ENCODE measurements around the gene USH2A. TPM values are rescaled to one million over a fixed set of nuclear protein-coding genes. Genes with fewer than 3 reads are reported as not detected.

USH2A gene
- total RNA-seq, 1 donor from 2014 or later: not detected

GRCh38 chr1:215608646-215609045, 814.6 kb downstream of the USH2A start:
- no peak for DNase-seq (ENCODE audit: low read depth)
- no peak for TF ChIP-seq CTCF (conservative IDR thresholded peaks at IDR 0.05; ENCODE audit: low read depth, low read length)
- H3K4me3 ChIP-seq (ENCODE audit: low read depth, low read length): no peak overlapping the region

- H3K4me3 ChIP-seq (ENCODE audit: low read depth, low read length): no peak overlapping the region
- no peak for DNase-seq (ENCODE audit: low read depth)
- no peak for TF ChIP-seq CTCF (conservative IDR thresholded peaks at IDR 0.05; ENCODE audit: low read depth, low read length)
Observed at GRCh38 chr1:215607412-215607811, 815.8 kb downstream of the USH2A start.

GRCh38 chr1:215606564-215607168, 816.6 kb downstream of the USH2A start:
- no peak overlapping the region for H3K4me3 ChIP-seq (ENCODE audit: low read depth, low read length)
- no peak for DNase-seq (ENCODE audit: low read depth)
- no peak for TF ChIP-seq CTCF (conservative IDR thresholded peaks at IDR 0.05; ENCODE audit: low read depth, low read length)

GRCh38 chr1:215606036-215606435, 817.2 kb downstream of the USH2A start:
- DNase-seq (ENCODE audit: low read depth): no peak
- no peak for TF ChIP-seq CTCF (conservative IDR thresholded peaks at IDR 0.05; ENCODE audit: low read depth, low read length)
- no peak overlapping the region for H3K4me3 ChIP-seq (ENCODE audit: low read depth, low read length)

- TF ChIP-seq CTCF (conservative IDR thresholded peaks at IDR 0.05; ENCODE audit: low read depth, low read length): no peak
- no peak overlapping the region for H3K4me3 ChIP-seq (ENCODE audit: low read depth, low read length)
- DNase-seq (ENCODE audit: low read depth): no peak
Observed at GRCh38 chr1:215605011-215605621, 818.1 kb downstream of the USH2A start.

- TF ChIP-seq CTCF (conservative IDR thresholded peaks at IDR 0.05; ENCODE audit: low read depth, low read length): no peak
- H3K4me3 ChIP-seq (ENCODE audit: low read depth, low read length): no peak overlapping the region
- no peak for DNase-seq (ENCODE audit: low read depth)
Observed at GRCh38 chr1:215603319-215603718, 819.9 kb downstream of the USH2A start.

GRCh38 chr1:215601276-215601675, 822.0 kb downstream of the USH2A start:
- no peak for TF ChIP-seq CTCF (conservative IDR thresholded peaks at IDR 0.05; ENCODE audit: low read depth, low read length)
- H3K4me3 ChIP-seq (ENCODE audit: low read depth, low read length): no peak overlapping the region
- no peak for DNase-seq (ENCODE audit: low read depth)

Measured in epithelial cell of proximal tubule (primary cell).